Activated CD4-positive, alpha-beta T cell treated with anti-CD3 and anti-CD28 coated beads, Interleukin-2, amount 50 U/mL, for 24 hours (primary cell): ENCODE data around the gene CHN2.

ENCODE experiments used
- DNase-seq, 2 donors: peaks; one replicate each; pipeline ENCODE4 v3.0.0-alpha.2; 2020; ENCODE audit warnings: low read depth in 1 of 2, low spot score in 1 of 2

CHN2 gene

GRCh38 chr7:29194594-29195427 lies at the start of gene CHN2:
CHN2 (plus strand) TSS chr7:29194775.
- DNase-seq = no peak

- no peak for DNase-seq
These were observed 49.0 kb upstream of the CHN2 start for GRCh38 chr7:29145553-29146056.

- DNase-seq = no peak
These were observed 48.4 kb upstream of the CHN2 start, which contains the start of gene CPVL for GRCh38 chr7:29146057-29146706. CPVL (minus strand) TSS chr7:29146537; CDS start chr7:29121061, 25,476 bp downstream.

- no peak for DNase-seq
These were observed 47.5 kb upstream of the CHN2 start for GRCh38 chr7:29146888-29147609.

- no peak for DNase-seq
These were observed 46.8 kb upstream of the CHN2 start for GRCh38 chr7:29147821-29148220.

GRCh38 chr7:29149036-29149435 lies 45.5 kb upstream of the CHN2 start:
- no peak for DNase-seq

GRCh38 chr7:29150856-29151255 lies 43.7 kb upstream of the CHN2 start:
- no peak for DNase-seq

- DNase-seq = no peak
These were observed 40.5 kb upstream of the CHN2 start for GRCh38 chr7:29154076-29154475.

- DNase-seq = no peak
These were observed 37.6 kb upstream of the CHN2 start for GRCh38 chr7:29156907-29157452.

GRCh38 chr7:29158795-29159423 lies 35.7 kb upstream of the CHN2 start:
- no peak for DNase-seq

GRCh38 chr7:29160080-29160479 lies 34.5 kb upstream of the CHN2 start:
- no peak for DNase-seq

- no peak for DNase-seq
These were observed 33.3 kb upstream of the CHN2 start for GRCh38 chr7:29161231-29161630.

- no peak for DNase-seq
These were observed 32.0 kb upstream of the CHN2 start for GRCh38 chr7:29162577-29162976.

GRCh38 chr7:29163854-29164253 lies 30.7 kb upstream of the CHN2 start:
- DNase-seq = no peak

GRCh38 chr7:29167721-29168120 lies 26.9 kb upstream of the CHN2 start:
- no peak for DNase-seq

GRCh38 chr7:29170781-29171180 lies 23.8 kb upstream of the CHN2 start:
- no peak for DNase-seq

- DNase-seq = no peak
These were observed 21.1 kb upstream of the CHN2 start for GRCh38 chr7:29173458-29173857.

GRCh38 chr7:29177963-29178600 lies 16.5 kb upstream of the CHN2 start:
- no peak for DNase-seq

- no peak for DNase-seq
These were observed 15.5 kb upstream of the CHN2 start for GRCh38 chr7:29179115-29179514.

- DNase-seq = no peak
These were observed 10.0 kb upstream of the CHN2 start for GRCh38 chr7:29184599-29184998.
